H1 (cell line): Measurements from ENCODE around the gene EPN2. TPM values are rescaled to one million over a fixed set of nuclear protein-coding genes. Genes with fewer than 3 reads are reported as not detected.

Source experiments
- BCL11A ChIP-seq, 2 experiments: IDR thresholded peaks; one replicate each; pipeline ENCODE4 v1.6.1; 2011; ENCODE audit warnings: low read depth in 2 of 2, low read length in 2 of 2, mild to moderate bottlenecking in 2 of 2
- EGR1 ChIP-seq: IDR thresholded peaks from 2 replicates; pipeline ENCODE4 v1.6.1; 2011; ENCODE audit warnings: low read depth, low read length, borderline replicate concordance
- FOSL1 ChIP-seq: IDR thresholded peaks from 2 replicates; pipeline ENCODE4 v1.6.1; 2011; ENCODE audit warnings: mild to moderate bottlenecking, low read depth, low read length, moderate library complexity; ENCODE audit not compliant: insufficient read depth
- HDAC6 ChIP-seq: IDR thresholded peaks from one replicate; pipeline ENCODE4 v1.7.1; 2012; ENCODE audit warnings: low read depth, mild to moderate bottlenecking, inconsistent platforms, low read length, moderate library complexity
- MAFK ChIP-seq: IDR thresholded peaks from 2 replicates; pipeline ENCODE4 v1.6.1; 2012; ENCODE audit warnings: low read depth, mild to moderate bottlenecking, improper control_type of control experiment, low read length
- POU5F1 ChIP-seq: IDR thresholded peaks from 2 replicates; pipeline ENCODE4 v1.6.1; 2011; ENCODE audit warnings: low read depth, mild to moderate bottlenecking, low read length, moderate library complexity
- RAD21 ChIP-seq, 2 experiments: IDR thresholded peaks in 1 of 2; conservative IDR thresholded peaks in 1 of 2; 2 replicates each; pipeline ENCODE4 v1.6.1; 2011; ENCODE audit warnings: low read depth in 2 of 2, low read length in 2 of 2, improper control_type of control experiment in 1 of 2, inconsistent platforms in 1 of 2, mild to moderate bottlenecking in 1 of 2, moderate library complexity in 1 of 2
- SAP30 ChIP-seq: fragments of 300-600 bp; sonication (generic); IDR thresholded peaks from 2 replicates; pipeline ENCODE4 v1.7.1; 2012; ENCODE audit warnings: low read length, moderate library complexity, mild to moderate bottlenecking, inconsistent platforms; ENCODE audit not compliant: insufficient read depth, insufficient replicate concordance
- SIRT6 ChIP-seq: IDR thresholded peaks from one replicate; pipeline ENCODE4 v1.7.1; 2012; ENCODE audit warnings: low read length, inconsistent platforms
- SUZ12 ChIP-seq: fragments of 200-600 bp; sonication (generic); IDR thresholded peaks from 2 replicates; pipeline ENCODE4 v1.6.1; 2012; ENCODE audit warnings: mild to moderate bottlenecking, inconsistent platforms, low read length, moderate library complexity, mixed read lengths
- YY1 ChIP-seq: IDR thresholded peaks from 2 replicates; pipeline ENCODE4 v1.6.1; 2011; ENCODE audit warnings: low read depth, mild to moderate bottlenecking, low read length
- polyA plus RNA-seq, 7 experiments: library from polyadenylated mRNA; depleted of rRNA in 3 of 7; stranded (reverse) in 5 of 7; unstranded in 2 of 7; fragments of >200 nt in 5 of 7; fragments of 200-250 nt in 2 of 7; gene quantifications; 1 replicate in 5 of 7; 2 replicates in 1 of 7; 4 replicates in 1 of 7; pipeline versions ENCODE4 v1.2.1 to v1.2.3, GENCODE V29; 2011 to 2013; ENCODE audit warnings: missing spikeins in 2 of 7, mixed read lengths in 2 of 7
- total RNA-seq: library from RNA; stranded (reverse); fragmentation: NEBNext Ultra II Directional; extraction: Animal tissue kit (Norgen Biotek cat#: 25700); gene quantifications from 2 replicates; pipeline ENCODE4 v1.2.1, GENCODE V29; 2021
- TF ChIP-seq, protein P1 (sequence below): IDR thresholded peaks from 2 replicates; pipeline ENCODE4 v1.6.1; 2011; ENCODE audit warnings: low read length, improper control_type of control experiment

EPN2 gene
- total and polyA plus RNA-seq, 2 of the 8 experiments (the other 6 are each of a cell fraction or from before 2014, with no cell fraction given) = 28.7 to 55.8 TPM

DNA sequence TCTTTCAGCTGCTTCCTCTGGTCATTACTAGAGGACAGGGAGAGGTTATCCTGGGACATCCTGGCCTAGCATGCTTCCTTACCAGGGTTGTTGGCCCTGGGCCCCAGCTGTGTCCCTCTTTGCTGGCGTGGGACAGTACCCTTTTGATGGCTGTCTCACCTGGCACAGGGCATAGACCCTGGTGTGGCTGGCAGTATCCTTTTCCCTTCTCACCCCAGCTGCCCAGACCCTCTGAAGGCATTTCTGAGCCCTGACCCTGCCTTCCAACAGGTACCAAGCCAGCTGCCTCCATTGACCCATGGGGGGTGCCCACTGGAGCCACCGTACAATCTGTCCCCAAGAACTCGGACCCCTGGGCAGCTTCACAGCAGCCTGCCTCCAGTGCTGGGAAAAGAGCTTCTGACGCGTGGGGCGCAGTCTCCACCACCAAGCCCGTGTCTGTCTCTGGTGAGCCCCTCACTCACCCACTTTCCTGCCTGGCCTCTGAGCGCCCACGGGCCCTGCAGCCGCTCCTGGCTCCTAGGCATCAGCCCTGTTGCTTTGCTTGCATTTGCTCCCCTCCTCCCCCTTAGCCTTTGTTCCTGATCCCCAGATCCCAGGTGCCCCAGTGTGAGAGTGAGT, 91.4 kb downstream of the EPN2 start (continued):
- TF ChIP-seq FOSL1 (no peak), HDAC6 (no peak), MAFK (no peak), BCL11A (IDR thresholded peaks at IDR 0.05; ENCODE audit: low read depth in 2 of 2, low read length in 2 of 2) (no peak), EGR1 (no peak), YY1 (no peak), SUZ12 (no peak), SIRT6 (no peak), POU5F1 (no peak), SAP30 (no peak), RAD21 (IDR thresholded peaks at IDR 0.05 in 1 of 2, conservative IDR thresholded peaks at IDR 0.05 in 1 of 2; ENCODE audit: low read depth in 2 of 2, low read length in 2 of 2) (no peak)
- TF ChIP-seq, protein P1, sequence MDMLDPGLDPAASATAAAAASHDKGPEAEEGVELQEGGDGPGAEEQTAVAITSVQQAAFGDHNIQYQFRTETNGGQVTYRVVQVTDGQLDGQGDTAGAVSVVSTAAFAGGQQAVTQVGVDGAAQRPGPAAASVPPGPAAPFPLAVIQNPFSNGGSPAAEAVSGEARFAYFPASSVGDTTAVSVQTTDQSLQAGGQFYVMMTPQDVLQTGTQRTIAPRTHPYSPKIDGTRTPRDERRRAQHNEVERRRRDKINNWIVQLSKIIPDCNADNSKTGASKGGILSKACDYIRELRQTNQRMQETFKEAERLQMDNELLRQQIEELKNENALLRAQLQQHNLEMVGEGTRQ = no peak
